IMR-90 (cell line): ENCODE measurements around the gene AMACR. TPM values are rescaled to one million over a fixed set of nuclear protein-coding genes. Genes with fewer than 3 reads are reported as not detected.

Source experiments
- ATAC-seq: fragments of 200-7000 bp; cut with Tn5 transposase; 2 replicates; pipeline ENCODE4 v1.9.1; 2020; ENCODE audit warnings: low read depth, mild to moderate bottlenecking, moderate library complexity
- BruUV-seq: library from RNA; stranded (reverse); fragments of 400-500 nt; replicated peaks from 2 replicates; lab custom pipeline; 2021; lab: Mats Ljungman, UMichigan
- CTCF ChIA-PET: fragments of 300-600 bp; formaldehyde crosslinking; extraction: SDS; loops from one replicate; lab custom pipeline; 2021; ENCODE audit warnings: antibody characterized with exemption; lab: Yijun Ruan, JAX
- POLR2A ChIA-PET: fragments of 300-600 bp; sonication (Branson Sonifier 250); formaldehyde crosslinking; loops from one replicate; lab custom pipeline; 2022; ENCODE audit warnings: antibody characterized with exemption; ENCODE audit not compliant: unreplicated experiment; lab: Charles Lee
- DNase-seq: peaks from one replicate; pipeline ENCODE4 v3.0.0; 2013
- H2AFZ ChIP-seq: replicated peaks from 2 replicates; pipeline ENCODE3; 2013; ENCODE audit warnings: low read length, mild to moderate bottlenecking; ENCODE audit not compliant: poor library complexity
- H2AK5ac ChIP-seq: 2 replicates; pipeline ENCODE4 v1.6.1; 2013; ENCODE audit warnings: low read depth, low read length, inconsistent platforms
- H2AK9ac ChIP-seq: replicated peaks from 2 replicates; pipeline ENCODE3; 2013; ENCODE audit warnings: mild to moderate bottlenecking, low read depth, low read length, moderate library complexity; ENCODE audit not compliant: poor library complexity
- H2BK120ac ChIP-seq: 2 replicates; pipeline ENCODE4 v1.6.1; 2013; ENCODE audit warnings: low read depth, low read length, inconsistent platforms
- H2BK15ac ChIP-seq: 3 replicates; pipeline ENCODE4 v1.6.1; 2013; ENCODE audit warnings: low read depth, low read length, inconsistent platforms
- H2BK20ac ChIP-seq: 2 replicates; pipeline ENCODE4 v1.6.1; 2013; ENCODE audit warnings: low read depth, mild to moderate bottlenecking, inconsistent platforms, low read length, moderate library complexity
- H2BK5ac ChIP-seq: 2 replicates; pipeline ENCODE4 v1.6.1; 2013; ENCODE audit warnings: mild to moderate bottlenecking, low read depth, low read length, inconsistent platforms; ENCODE audit not compliant: poor library complexity, severe bottlenecking
- H3K14ac ChIP-seq: replicated peaks from 2 replicates; pipeline ENCODE4 v1.6.1; 2013; ENCODE audit warnings: low read depth, low read length, inconsistent platforms
- H3K18ac ChIP-seq: 2 replicates; pipeline ENCODE4 v1.6.1; 2013; ENCODE audit warnings: low read depth, low read length, control low read depth
- H3K23ac ChIP-seq: 2 replicates; pipeline ENCODE4 v1.6.1; 2013; ENCODE audit warnings: low read depth, low read length, inconsistent platforms
- H3K27ac ChIP-seq: 2 replicates; pipeline ENCODE4 v1.5.1; 2013; ENCODE audit warnings: mild to moderate bottlenecking, control low read depth, low read length; ENCODE audit not compliant: insufficient read depth
- H3K27me3 ChIP-seq: 2 replicates; pipeline ENCODE4 v1.6.1; 2013; ENCODE audit warnings: low read length; ENCODE audit not compliant: control insufficient read depth, insufficient read depth
- H3K36me3 ChIP-seq: 2 replicates; pipeline ENCODE4 v1.6.1; 2013; ENCODE audit warnings: low read length, mixed read lengths; ENCODE audit not compliant: control insufficient read depth, insufficient read depth
- H3K4ac ChIP-seq: 2 replicates; pipeline ENCODE4 v1.6.1; 2013; ENCODE audit warnings: low read depth, low read length, inconsistent platforms
- H3K4me1 ChIP-seq: 2 replicates; pipeline ENCODE4 v1.6.1; 2013; ENCODE audit warnings: low read length, mixed read lengths; ENCODE audit not compliant: control insufficient read depth, insufficient read depth
- H3K4me2 ChIP-seq: 2 replicates; pipeline ENCODE4 v1.6.1; 2013; ENCODE audit warnings: low read depth, mild to moderate bottlenecking, control low read depth, low read length, moderate library complexity
- H3K4me3 ChIP-seq: 2 replicates; pipeline ENCODE4 v1.5.1; 2013; ENCODE audit warnings: low read depth, mild to moderate bottlenecking, control low read depth, low read length, moderate library complexity; ENCODE audit not compliant: insufficient read depth
- H3K56ac ChIP-seq: 2 replicates; pipeline ENCODE4 v1.6.1; 2013; ENCODE audit warnings: low read length, inconsistent platforms; ENCODE audit not compliant: insufficient read depth; ENCODE audit errors: extremely low read depth
- H3K79me1 ChIP-seq, 2 experiments: 2 replicates each; pipeline ENCODE4 v1.6.1; 2013; ENCODE audit warnings: low read length in 2 of 2, inconsistent platforms in 1 of 2, low read depth in 1 of 2
- H3K9ac ChIP-seq: 2 replicates; pipeline ENCODE4 v1.6.1; 2013; ENCODE audit warnings: low read depth, low read length, control low read depth
- H3K9me1 ChIP-seq: 2 replicates; pipeline ENCODE4 v1.6.1; 2013; ENCODE audit warnings: low read length, inconsistent platforms; ENCODE audit not compliant: insufficient read depth
- H3K9me3 ChIP-seq: 2 replicates; pipeline ENCODE4 v1.6.1; 2013; ENCODE audit warnings: low read length; ENCODE audit not compliant: control insufficient read depth, insufficient read depth
- H4K20me1 ChIP-seq: 2 replicates; pipeline ENCODE4 v1.6.1; 2013; ENCODE audit warnings: low read length, inconsistent platforms; ENCODE audit not compliant: insufficient read depth
- H4K5ac ChIP-seq: 2 replicates; pipeline ENCODE4 v1.6.1; 2013; ENCODE audit warnings: mild to moderate bottlenecking, low read depth, low read length, control low read depth
- H4K8ac ChIP-seq, 2 experiments: 2 replicates each; pipeline ENCODE4 v1.6.1; 2013; ENCODE audit warnings: low read depth in 2 of 2, low read length in 2 of 2, control low read depth in 1 of 2, inconsistent platforms in 1 of 2
- H4K91ac ChIP-seq: 2 replicates; pipeline ENCODE4 v1.6.1; 2013; ENCODE audit warnings: low read depth, low read length, inconsistent platforms; ENCODE audit not compliant: insufficient read depth
- BHLHE40 ChIP-seq: fragments of 150-350 bp; IDR thresholded peaks from 2 replicates; pipeline ENCODE4 v1.6.1; 2016; ENCODE audit warnings: mild to moderate bottlenecking, low read depth, low read length
- CHD1 ChIP-seq: IDR thresholded peaks from 2 replicates; pipeline ENCODE4 v1.6.1; 2012; ENCODE audit warnings: low read depth, low read length, improper control_type of control experiment
- CTCF ChIP-seq: conservative IDR thresholded peaks from 2 replicates; pipeline ENCODE4 v1.5.1; 2012; ENCODE audit warnings: mild to moderate bottlenecking, low read depth, low read length, improper control_type of control experiment
- ELK1 ChIP-seq: fragments of 150-350 bp; IDR thresholded peaks from 2 replicates; pipeline ENCODE4 v1.6.1; 2016; ENCODE audit warnings: low read depth, mild to moderate bottlenecking, low read length, moderate library complexity, borderline replicate concordance
- MAFK ChIP-seq: IDR thresholded peaks from 2 replicates; pipeline ENCODE4 v1.6.1; 2012; ENCODE audit warnings: low read depth, low read length, improper control_type of control experiment
- MAZ ChIP-seq: IDR thresholded peaks from 2 replicates; pipeline ENCODE4 v1.6.1; 2012; ENCODE audit warnings: low read depth, mild to moderate bottlenecking, low read length, improper control_type of control experiment, moderate library complexity, borderline replicate concordance
- MXI1 ChIP-seq: IDR thresholded peaks from 2 replicates; pipeline ENCODE4 v1.6.1; 2012; ENCODE audit warnings: low read depth, mild to moderate bottlenecking, low read length, moderate library complexity, borderline replicate concordance
- NFE2L2 ChIP-seq: fragments of 150-350 bp; IDR thresholded peaks from 2 replicates; pipeline ENCODE4 v1.6.1; 2016; ENCODE audit warnings: low read depth, mild to moderate bottlenecking, low read length
- POLR2A ChIP-seq: IDR thresholded peaks from 2 replicates; pipeline ENCODE4 v1.6.1; 2012; ENCODE audit warnings: mild to moderate bottlenecking, low read depth, low read length
- RCOR1 ChIP-seq: IDR thresholded peaks from 2 replicates; pipeline ENCODE4 v1.6.1; 2012; ENCODE audit warnings: mild to moderate bottlenecking, low read length, improper control_type of control experiment; ENCODE audit not compliant: insufficient replicate concordance
- RFX5 ChIP-seq: IDR thresholded peaks from 2 replicates; pipeline ENCODE4 v1.8.0; 2012; ENCODE audit warnings: low read depth, mild to moderate bottlenecking, low read length, moderate library complexity
- SMC3 ChIP-seq: fragments of 150-350 bp; IDR thresholded peaks from 2 replicates; pipeline ENCODE4 v1.6.1; 2016; ENCODE audit warnings: low read depth, mild to moderate bottlenecking, antibody characterized with exemption, low read length, moderate library complexity
- WGBS, 2 experiments: methylation state at CpG; one replicate each; pipeline versions ENCODE4 v1.1.5 to v1.1.7; 2013; ENCODE audit warnings: missing lambda C conversion rate in 2 of 2; ENCODE audit not compliant: insufficient read length in 1 of 2; ENCODE audit errors: extremely low coverage in 2 of 2; 5-methylcytosine and 5-hydroxymethylcytosine counted together
- dilution Hi-C: fragments of 300-500 bp; cut with HindIII; formaldehyde crosslinking; loops from one replicate; pipeline ENCODE4 v1.14.3; 2018; ENCODE audit warnings: low sequenced_read_pairs; ENCODE audit not compliant: unreplicated experiment
- in situ Hi-C: fragments of 300-500 bp; cut with MboI; formaldehyde crosslinking; loops from 3 replicates; pipeline ENCODE4 v1.14.3; 2019; ENCODE audit warnings: low sequenced_read_pairs, inconsistent platforms, mixed read lengths
- intact Hi-C: fragments of 100-400 bp; cut with micrococcal nuclease; formaldehyde crosslinking; loops from 2 replicates; pipeline ENCODE4 v1.10.0; 2022
- polyA plus RNA-seq, 3 experiments: library from polyadenylated mRNA; depleted of rRNA; stranded (reverse); fragments of >200 nt; gene quantifications; 2 replicates each; pipeline ENCODE4 v1.2.3, GENCODE V29; 2012; ENCODE audit warnings: low replicate concordance in 1 of 3
- total RNA-seq: library from RNA; depleted of rRNA; stranded (reverse); fragments of >200 nt; gene quantifications from 2 replicates; pipeline ENCODE4 v1.2.3, GENCODE V29; 2012

The AMACR gene
- total and polyA plus RNA-seq, 2 of the 4 experiments (the other 2 are of a cell fraction), result 8.2 to 12.9 TPM

- Histone ChIP-seq H3K56ac (no peak overlapping the region), H4K5ac (no peak overlapping the region), H3K27ac (no peak overlapping the region), H3K9ac (no peak overlapping the region), H3K18ac (no peak overlapping the region), H3K9me3 (peaks cover 2% of the 10 kb centered on the region; the same call in 1 of the 2 replicates), H3K23ac (no peak overlapping the region), H3K36me3 (peaks cover 6% of the 10 kb centered on the region), H2AK9ac (no peak overlapping the region), H3K14ac (no peak overlapping the region), H4K20me1 (no peaks in the 10 kb centered on the region), H3K79me1 (no peaks in the 10 kb centered on the region), H3K27me3 (no peaks in the 10 kb centered on the region), H4K8ac (no peak overlapping the region), H2BK5ac (no peak overlapping the region), H3K9me1 (peaks cover 4% of the 10 kb centered on the region; the same call in 1 of the 2 replicates), H2AK5ac (no peak overlapping the region), H3K4me2 (no peak overlapping the region), H2BK120ac (no peak overlapping the region), H3K4me1 (peaks cover 4% of the 10 kb centered on the region; the same call in 1 of the 2 replicates), H2AFZ (no peak overlapping the region), H2BK15ac (no peak overlapping the region), H2BK20ac (no peak overlapping the region), H3K4ac (no peak overlapping the region), H3K4me3 (no peak overlapping the region), H4K91ac (no peak overlapping the region)
- dilution Hi-C loops, result no loop called here
- in situ Hi-C loops, result loop anchor here (25.0 kb wide), 1 partner anchor 902 kb away; no protein-coding TSS in a partner anchor
- BruUV-seq, result no TSS peak
- intact Hi-C loops, result no loop called here
- DNase-seq, result no peak
- WGBS, 2 experiments, result 98% methylated on average over 6 of the region's 6 CpGs; no CpG with 5 or more reads in 1 of the 2 experiments
- no peak for ATAC-seq
- ChIA-PET POLR2A (no interaction called here), CTCF (no interaction called here)
- TF ChIP-seq BHLHE40, result no peak
- TF ChIP-seq ELK1, result no peak
- TF ChIP-seq SMC3, result no peak
- no peak for TF ChIP-seq RFX5
- TF ChIP-seq CHD1, result no peak
- TF ChIP-seq RCOR1, result no peak
- TF ChIP-seq NFE2L2, result no peak
- TF ChIP-seq CTCF, result no peak
- TF ChIP-seq MAZ, result no peak
- TF ChIP-seq MAFK, result no peak
- no peak for TF ChIP-seq MXI1
- TF ChIP-seq POLR2A, result no peak
These were observed 22.4 kb downstream of the AMACR start for GRCh38 chr5:33985447-33985846.
